Neuronal stem cell (in vitro differentiated cells): ENCODE data around the gene PANX2.

Experiments used
- DNase-seq: peaks from one replicate; pipeline ENCODE4 v3.0.0-alpha.2; 2013; ENCODE audit warnings: low spot score
- H2AFZ ChIP-seq: one replicate; pipeline ENCODE4 v1.6.1; 2013; ENCODE audit warnings: mild to moderate bottlenecking, low read length, inconsistent platforms
- H2AK5ac ChIP-seq: 2 replicates; pipeline ENCODE4 v1.6.1; 2013; ENCODE audit warnings: low read depth, mild to moderate bottlenecking, inconsistent platforms, low read length, moderate library complexity, mixed read lengths
- H2BK120ac ChIP-seq: 2 replicates; pipeline ENCODE4 v1.6.1; 2013; ENCODE audit warnings: low read depth, mild to moderate bottlenecking, inconsistent platforms, low read length, moderate library complexity, mixed read lengths
- H2BK12ac ChIP-seq: one replicate; pipeline ENCODE4 v1.6.1; 2013; ENCODE audit warnings: low read length, inconsistent platforms
- H2BK15ac ChIP-seq: 2 replicates; pipeline ENCODE4 v1.6.1; 2013; ENCODE audit warnings: mild to moderate bottlenecking, low read length, inconsistent platforms, mixed read lengths
- H2BK5ac ChIP-seq: one replicate; pipeline ENCODE4 v1.6.1; 2013; ENCODE audit warnings: inconsistent platforms, mild to moderate bottlenecking, low read length, moderate library complexity
- H3K14ac ChIP-seq: one replicate; pipeline ENCODE4 v1.6.1; 2013; ENCODE audit warnings: low read length, inconsistent platforms
- H3K18ac ChIP-seq: 2 replicates; pipeline ENCODE4 v1.6.1; 2013; ENCODE audit warnings: low read length, inconsistent platforms
- H3K23ac ChIP-seq: 2 replicates; pipeline ENCODE4 v1.6.1; 2013; ENCODE audit warnings: low read depth, mild to moderate bottlenecking, mixed read lengths, low read length, inconsistent platforms; ENCODE audit not compliant: poor library complexity
- H3K27ac ChIP-seq: replicated peaks from 3 replicates; pipeline ENCODE4 v1.5.1; 2013; ENCODE audit warnings: low read length, inconsistent platforms
- H3K27me3 ChIP-seq, 3 experiments: 2 replicates each; pipeline ENCODE4 v1.6.1; 2013; ENCODE audit warnings: low read length in 3 of 3, mild to moderate bottlenecking in 2 of 3, inconsistent platforms in 1 of 3, low read depth in 1 of 3, mixed read lengths in 1 of 3, moderate library complexity in 1 of 3; ENCODE audit not compliant: control insufficient read depth in 3 of 3, insufficient read depth in 3 of 3
- H3K36me3 ChIP-seq, 2 donors: replicated peaks in 1 of 2; 2 replicates each; pipeline ENCODE4 v1.6.1; 2013; ENCODE audit warnings: low read length in 2 of 2; ENCODE audit not compliant: control insufficient read depth in 2 of 2, insufficient read depth in 2 of 2
- H3K4ac ChIP-seq: 2 replicates; pipeline ENCODE4 v1.6.1; 2013; ENCODE audit warnings: inconsistent platforms, mild to moderate bottlenecking, low read length, moderate library complexity
- H3K4me1 ChIP-seq, 2 donors: 1 replicate in 1 of 2; 2 replicates in 1 of 2; pipeline ENCODE4 v1.6.1; 2013; ENCODE audit warnings: low read length in 2 of 2, low read depth in 1 of 2; ENCODE audit not compliant: control insufficient read depth in 2 of 2, insufficient read depth in 1 of 2
- H3K4me2 ChIP-seq: one replicate; pipeline ENCODE4 v1.6.1; 2013; ENCODE audit warnings: mild to moderate bottlenecking, low read length, inconsistent platforms; ENCODE audit not compliant: insufficient read depth, poor library complexity, severe bottlenecking
- H3K4me3 ChIP-seq, 2 donors: 2 replicates each; pipeline ENCODE4 v1.5.1; 2013; ENCODE audit warnings: low read length in 2 of 2, mild to moderate bottlenecking in 2 of 2, inconsistent platforms in 1 of 2, moderate library complexity in 1 of 2
- H3K79me1 ChIP-seq: one replicate; pipeline ENCODE4 v1.6.1; 2013; ENCODE audit warnings: low read depth, mild to moderate bottlenecking, inconsistent platforms, low read length, moderate library complexity
- H3K9ac ChIP-seq: one replicate; pipeline ENCODE4 v1.6.1; 2013; ENCODE audit warnings: mild to moderate bottlenecking, low read depth, low read length, inconsistent platforms; ENCODE audit not compliant: poor library complexity
- H3K9me3 ChIP-seq, 2 donors: replicated peaks in 1 of 2; 2 replicates each; pipeline versions ENCODE3 to v1.6.1; 2013; ENCODE audit warnings: low read length in 2 of 2, mild to moderate bottlenecking in 2 of 2, inconsistent platforms in 1 of 2, low read depth in 1 of 2, mixed read lengths in 1 of 2, moderate library complexity in 1 of 2; ENCODE audit not compliant: control insufficient read depth in 2 of 2, insufficient read depth in 1 of 2
- H4K8ac ChIP-seq: one replicate; pipeline ENCODE4 v1.6.1; 2013; ENCODE audit warnings: low read depth, mild to moderate bottlenecking, inconsistent platforms, low read length, moderate library complexity
- H4K91ac ChIP-seq: one replicate; pipeline ENCODE4 v1.6.1; 2013; ENCODE audit warnings: low read length, low read depth, mild to moderate bottlenecking, inconsistent platforms; ENCODE audit not compliant: poor library complexity
- WGBS, 2 donors: extraction: QIAGEN DNeasy Blood & Tissue Kit; methylation state at CpG; one replicate each; pipeline ENCODE4 v1.1.7; 2013; ENCODE audit warnings: missing lambda C conversion rate in 2 of 2, mixed read lengths in 1 of 2; ENCODE audit not compliant: insufficient read length in 2 of 2, insufficient replicate concordance in 1 of 2; ENCODE audit errors: extremely low coverage in 2 of 2; 5-methylcytosine and 5-hydroxymethylcytosine counted together

Gene PANX2

DNA sequence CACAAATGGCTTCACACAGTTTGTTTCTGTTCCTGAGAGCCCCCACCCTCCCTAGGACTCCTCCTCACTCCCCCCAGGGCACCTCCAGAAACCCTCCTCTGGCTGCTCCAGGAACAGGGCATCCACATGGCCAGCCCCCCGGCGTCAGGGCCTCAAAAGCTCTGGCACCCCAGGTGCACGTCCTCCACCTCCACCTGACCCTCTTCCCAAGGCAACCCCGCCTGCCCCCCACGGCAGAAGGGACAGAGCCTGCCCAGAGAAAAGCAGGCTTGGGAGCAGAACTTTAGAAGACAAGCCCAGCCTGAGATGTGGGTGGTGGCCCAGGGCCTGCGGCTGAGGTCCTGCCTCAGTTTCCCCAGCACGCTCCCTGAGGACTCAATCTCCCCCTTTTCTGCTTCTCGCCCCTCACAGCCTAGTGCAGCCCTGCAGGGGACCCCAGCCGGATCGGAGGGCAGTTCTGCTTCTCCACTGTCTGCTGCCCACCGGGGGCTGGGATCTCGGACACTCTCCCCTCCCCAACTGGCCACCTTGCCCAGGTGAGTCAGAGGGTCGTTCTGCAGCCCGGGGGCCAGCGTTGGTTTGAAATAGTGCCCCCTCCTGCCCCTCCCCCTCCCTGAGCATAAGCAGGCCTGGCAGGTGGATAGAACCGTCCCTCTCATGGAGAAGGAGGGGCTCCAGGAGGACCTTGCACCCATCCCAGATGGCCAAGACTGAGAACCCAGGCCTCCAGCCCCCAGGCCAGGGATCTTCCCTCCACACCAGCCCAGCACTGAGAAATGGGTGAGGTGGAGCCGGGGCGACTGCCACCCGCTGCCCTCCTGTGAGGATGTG is 12.8 kb downstream of the PANX2 start:
- no peak for DNase-seq
- Histone ChIP-seq H3K27ac (no peak overlapping the region), H2BK15ac (peak overlapping the region; percentile 58), H3K4me1 (peaks cover 9 to 15% of the 10 kb centered on the region in 2 donors), H3K4me3 (no peak overlapping the region), H3K9ac (no peak overlapping the region), H3K79me1 (peaks cover 8% of the 10 kb centered on the region), H2BK5ac (peak overlapping the region; percentile 53), H2BK120ac (no peak overlapping the region), H3K23ac (peak overlapping the region; percentile 73), H3K36me3 (peaks cover 0 to under 1% of the 10 kb centered on the region in 2 donors), H4K8ac (no peak overlapping the region), H3K27me3 (peaks cover 0 to 12% (median 0%) of the 10 kb centered on the region in 3 experiments), H2BK12ac (peak overlapping the region; percentile 41), H3K4me2 (no peak overlapping the region), H3K9me3 (peaks cover 0 to 1% of the 10 kb centered on the region in 2 donors), H4K91ac (no peak overlapping the region), H2AFZ (peak overlapping the region; percentile 80), H3K14ac (peak overlapping the region; percentile 89), H3K18ac (peak overlapping the region; percentile 57), H2AK5ac (peak overlapping the region; percentile 93), H3K4ac (no peak overlapping the region)
- WGBS, 2 donors = no CpG with 5 or more reads among the region's 19 CpGs

DNA sequence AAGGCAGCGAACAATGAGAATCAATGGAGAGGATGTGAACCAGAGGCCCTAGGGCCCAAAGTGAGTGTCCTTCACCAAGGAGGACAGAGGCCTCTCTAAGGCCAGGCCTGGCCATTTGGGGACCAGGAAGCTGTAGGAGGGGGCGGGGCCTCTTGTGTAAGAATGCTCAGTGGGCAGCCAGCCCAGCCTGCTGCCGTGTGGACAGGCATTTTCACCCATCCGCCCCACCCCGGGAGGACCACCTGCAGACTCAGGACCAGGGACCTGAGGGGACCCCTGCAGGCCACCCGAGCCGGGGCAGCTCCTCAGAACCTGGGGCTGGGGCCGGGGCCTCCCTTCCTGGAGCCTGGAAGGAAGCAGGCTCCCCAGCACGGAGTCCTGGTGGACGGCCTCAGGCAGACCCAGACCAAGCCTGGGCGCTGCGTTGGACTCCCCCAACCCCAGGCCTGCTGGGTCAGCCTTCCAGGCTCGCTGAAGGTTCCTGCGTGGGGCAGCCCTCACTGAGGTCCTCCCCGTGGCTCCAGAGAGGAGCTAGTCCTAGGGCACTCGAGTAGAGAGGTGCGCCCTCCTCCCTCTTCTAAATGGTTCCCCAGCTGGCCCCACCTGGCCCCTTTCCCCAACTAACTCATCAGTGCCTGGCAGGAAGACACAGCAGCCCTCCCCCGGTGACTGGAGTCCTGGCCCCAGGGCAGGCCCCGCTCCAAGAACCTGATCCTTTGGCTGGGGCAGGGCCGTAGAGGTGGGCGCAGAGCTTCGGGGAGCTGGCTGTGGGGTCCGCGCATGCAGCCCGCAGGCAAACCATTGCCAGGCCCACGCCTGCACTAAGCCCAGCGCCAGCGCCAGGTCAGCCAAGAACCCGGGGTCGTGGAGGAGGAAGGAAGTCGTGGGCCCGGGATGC is 13.7 kb downstream of the PANX2 start:
- Histone ChIP-seq H3K4ac (no peak overlapping the region), H3K4me2 (peak overlapping the region; percentile 56), H2BK120ac (no peak overlapping the region), H3K9ac (peak overlapping the region; percentile 44), H3K18ac (peak overlapping the region; percentile 93), H3K36me3 (peaks cover 0 to 3% of the 10 kb centered on the region in 2 donors), H3K4me1 (peaks cover 9 to 15% of the 10 kb centered on the region in 2 donors), H2BK5ac (peak overlapping the region; percentile 75), H3K14ac (peak overlapping the region; percentile 89), H2AFZ (peak overlapping the region; percentile 80), H3K79me1 (peaks cover 8% of the 10 kb centered on the region), H3K27ac (no peak overlapping the region), H3K23ac (peak overlapping the region; percentile 73), H2BK12ac (peak overlapping the region; percentile 41), H2AK5ac (peak overlapping the region; percentile 96), H4K8ac (peak overlapping the region; percentile 82), H2BK15ac (peak overlapping the region; percentile 71), H4K91ac (no peak overlapping the region), H3K4me3 (no peak overlapping the region), H3K27me3 (peaks cover 0 to 12% (median 0%) of the 10 kb centered on the region in 3 experiments), H3K9me3 (peaks cover 0 to 1% of the 10 kb centered on the region in 2 donors)
- no CpG with 5 or more reads among the region's 32 CpGs for WGBS, 2 donors
- DNase-seq = no peak

DNA sequence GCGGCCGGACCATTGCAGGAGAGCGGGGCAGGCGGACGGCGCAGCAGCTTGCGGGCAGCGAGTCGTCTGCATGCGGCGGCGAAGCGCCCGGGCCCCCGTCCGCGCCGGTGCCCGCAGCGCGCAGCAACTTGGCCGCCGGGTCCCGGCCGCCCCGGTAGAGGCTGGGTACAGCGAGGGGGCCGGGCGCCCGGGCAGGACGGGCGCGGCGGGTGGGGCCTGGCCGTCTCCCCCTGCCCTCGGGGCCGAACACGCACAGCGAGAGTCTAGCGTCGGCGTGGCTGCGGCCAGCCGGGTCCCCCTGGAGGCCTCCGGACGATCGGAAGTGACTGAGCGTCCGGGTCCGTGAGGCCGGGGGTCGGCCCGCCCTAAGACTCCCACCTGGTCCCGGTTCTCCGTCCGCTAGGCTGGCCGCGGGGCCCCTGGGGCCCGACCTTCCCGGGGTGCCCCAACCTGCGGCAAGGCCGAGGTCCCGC is 14.4 kb downstream of the PANX2 start:
- H2BK5ac ChIP-seq = no peak overlapping the region
- WGBS, 2 donors = no CpG with 5 or more reads among the region's 63 CpGs
- no peaks in the 10 kb centered on the region for H3K9me3 ChIP-seq
- H3K4me1 ChIP-seq = peaks cover 6 to 13% of the 10 kb centered on the region in 2 donors
- H3K9ac ChIP-seq = peak overlapping the region; percentile 80
- H3K23ac ChIP-seq = peak overlapping the region; percentile 87
- peaks cover 0 to 12% (median 0%) of the 10 kb centered on the region in 3 experiments for H3K27me3 ChIP-seq
- peak overlapping the region; percentile 65 for H4K8ac ChIP-seq
- H2BK12ac ChIP-seq = peak overlapping the region; percentile 84
- peak overlapping the region; percentile 98 for H2BK15ac ChIP-seq
- peak overlapping the region; percentile 91 for H2AFZ ChIP-seq
- peak overlapping the region; percentile 96 for H2AK5ac ChIP-seq
- H3K4ac ChIP-seq = no peak overlapping the region
- peaks cover 8% of the 10 kb centered on the region for H3K79me1 ChIP-seq
- peak overlapping the region; percentile 56 for H3K4me2 ChIP-seq
- H3K36me3 ChIP-seq = peaks cover 0 to 3% of the 10 kb centered on the region in 2 donors
- peak overlapping the region; percentile 89 for H3K14ac ChIP-seq
- H2BK120ac ChIP-seq = no peak overlapping the region
- no peak overlapping the region for H3K27ac ChIP-seq
- no peak overlapping the region for H4K91ac ChIP-seq
- peak overlapping the region; percentile 93 for H3K18ac ChIP-seq
- DNase-seq = no peak
- H3K4me3 ChIP-seq = peak overlapping the region; percentile 56 to 74
